Measurements from ENCODE around the gene HUS1. TPM values are rescaled to one million over a fixed set of nuclear protein-coding genes. Genes with fewer than 3 reads are reported as not detected.
A peak's percentile ranks its signal among the peaks of the same experiment; 100 is the strongest.

Gene HUS1
- total and polyA plus RNA-seq, 2 of the 8 experiments (the other 6 are each of a cell fraction or from before 2014, with no cell fraction given), result 15.0 to 33.0 TPM

DNA sequence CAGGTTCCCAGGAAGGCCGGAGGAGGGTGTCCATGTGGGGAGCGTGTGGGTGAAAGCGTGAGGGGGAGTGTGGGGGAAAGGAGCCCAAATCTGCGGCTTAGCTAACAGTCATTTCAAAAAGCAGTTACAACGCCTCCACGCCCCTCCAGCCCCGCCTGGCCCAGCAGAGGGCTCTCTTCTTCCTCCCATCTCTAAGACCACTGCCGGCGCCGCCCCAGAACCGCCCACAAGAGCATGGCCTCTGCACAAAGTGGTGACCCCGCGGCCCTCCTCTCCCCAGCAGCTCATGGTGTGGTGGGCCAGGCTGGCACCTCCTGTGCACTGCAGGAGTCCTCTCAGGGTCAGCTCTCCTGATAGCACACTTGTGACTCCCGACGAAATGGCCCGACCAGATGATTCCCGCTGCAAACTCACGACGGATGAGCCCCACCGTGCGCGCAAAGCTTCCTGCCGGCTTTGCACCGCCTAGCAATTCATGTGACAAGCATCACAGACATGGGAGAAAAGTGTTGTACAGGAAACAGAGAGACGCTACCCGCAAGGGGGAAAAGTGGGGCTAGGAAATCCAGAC is 12.4 kb upstream of the HUS1 start (continued):
- TF ChIP-seq, protein P1, sequence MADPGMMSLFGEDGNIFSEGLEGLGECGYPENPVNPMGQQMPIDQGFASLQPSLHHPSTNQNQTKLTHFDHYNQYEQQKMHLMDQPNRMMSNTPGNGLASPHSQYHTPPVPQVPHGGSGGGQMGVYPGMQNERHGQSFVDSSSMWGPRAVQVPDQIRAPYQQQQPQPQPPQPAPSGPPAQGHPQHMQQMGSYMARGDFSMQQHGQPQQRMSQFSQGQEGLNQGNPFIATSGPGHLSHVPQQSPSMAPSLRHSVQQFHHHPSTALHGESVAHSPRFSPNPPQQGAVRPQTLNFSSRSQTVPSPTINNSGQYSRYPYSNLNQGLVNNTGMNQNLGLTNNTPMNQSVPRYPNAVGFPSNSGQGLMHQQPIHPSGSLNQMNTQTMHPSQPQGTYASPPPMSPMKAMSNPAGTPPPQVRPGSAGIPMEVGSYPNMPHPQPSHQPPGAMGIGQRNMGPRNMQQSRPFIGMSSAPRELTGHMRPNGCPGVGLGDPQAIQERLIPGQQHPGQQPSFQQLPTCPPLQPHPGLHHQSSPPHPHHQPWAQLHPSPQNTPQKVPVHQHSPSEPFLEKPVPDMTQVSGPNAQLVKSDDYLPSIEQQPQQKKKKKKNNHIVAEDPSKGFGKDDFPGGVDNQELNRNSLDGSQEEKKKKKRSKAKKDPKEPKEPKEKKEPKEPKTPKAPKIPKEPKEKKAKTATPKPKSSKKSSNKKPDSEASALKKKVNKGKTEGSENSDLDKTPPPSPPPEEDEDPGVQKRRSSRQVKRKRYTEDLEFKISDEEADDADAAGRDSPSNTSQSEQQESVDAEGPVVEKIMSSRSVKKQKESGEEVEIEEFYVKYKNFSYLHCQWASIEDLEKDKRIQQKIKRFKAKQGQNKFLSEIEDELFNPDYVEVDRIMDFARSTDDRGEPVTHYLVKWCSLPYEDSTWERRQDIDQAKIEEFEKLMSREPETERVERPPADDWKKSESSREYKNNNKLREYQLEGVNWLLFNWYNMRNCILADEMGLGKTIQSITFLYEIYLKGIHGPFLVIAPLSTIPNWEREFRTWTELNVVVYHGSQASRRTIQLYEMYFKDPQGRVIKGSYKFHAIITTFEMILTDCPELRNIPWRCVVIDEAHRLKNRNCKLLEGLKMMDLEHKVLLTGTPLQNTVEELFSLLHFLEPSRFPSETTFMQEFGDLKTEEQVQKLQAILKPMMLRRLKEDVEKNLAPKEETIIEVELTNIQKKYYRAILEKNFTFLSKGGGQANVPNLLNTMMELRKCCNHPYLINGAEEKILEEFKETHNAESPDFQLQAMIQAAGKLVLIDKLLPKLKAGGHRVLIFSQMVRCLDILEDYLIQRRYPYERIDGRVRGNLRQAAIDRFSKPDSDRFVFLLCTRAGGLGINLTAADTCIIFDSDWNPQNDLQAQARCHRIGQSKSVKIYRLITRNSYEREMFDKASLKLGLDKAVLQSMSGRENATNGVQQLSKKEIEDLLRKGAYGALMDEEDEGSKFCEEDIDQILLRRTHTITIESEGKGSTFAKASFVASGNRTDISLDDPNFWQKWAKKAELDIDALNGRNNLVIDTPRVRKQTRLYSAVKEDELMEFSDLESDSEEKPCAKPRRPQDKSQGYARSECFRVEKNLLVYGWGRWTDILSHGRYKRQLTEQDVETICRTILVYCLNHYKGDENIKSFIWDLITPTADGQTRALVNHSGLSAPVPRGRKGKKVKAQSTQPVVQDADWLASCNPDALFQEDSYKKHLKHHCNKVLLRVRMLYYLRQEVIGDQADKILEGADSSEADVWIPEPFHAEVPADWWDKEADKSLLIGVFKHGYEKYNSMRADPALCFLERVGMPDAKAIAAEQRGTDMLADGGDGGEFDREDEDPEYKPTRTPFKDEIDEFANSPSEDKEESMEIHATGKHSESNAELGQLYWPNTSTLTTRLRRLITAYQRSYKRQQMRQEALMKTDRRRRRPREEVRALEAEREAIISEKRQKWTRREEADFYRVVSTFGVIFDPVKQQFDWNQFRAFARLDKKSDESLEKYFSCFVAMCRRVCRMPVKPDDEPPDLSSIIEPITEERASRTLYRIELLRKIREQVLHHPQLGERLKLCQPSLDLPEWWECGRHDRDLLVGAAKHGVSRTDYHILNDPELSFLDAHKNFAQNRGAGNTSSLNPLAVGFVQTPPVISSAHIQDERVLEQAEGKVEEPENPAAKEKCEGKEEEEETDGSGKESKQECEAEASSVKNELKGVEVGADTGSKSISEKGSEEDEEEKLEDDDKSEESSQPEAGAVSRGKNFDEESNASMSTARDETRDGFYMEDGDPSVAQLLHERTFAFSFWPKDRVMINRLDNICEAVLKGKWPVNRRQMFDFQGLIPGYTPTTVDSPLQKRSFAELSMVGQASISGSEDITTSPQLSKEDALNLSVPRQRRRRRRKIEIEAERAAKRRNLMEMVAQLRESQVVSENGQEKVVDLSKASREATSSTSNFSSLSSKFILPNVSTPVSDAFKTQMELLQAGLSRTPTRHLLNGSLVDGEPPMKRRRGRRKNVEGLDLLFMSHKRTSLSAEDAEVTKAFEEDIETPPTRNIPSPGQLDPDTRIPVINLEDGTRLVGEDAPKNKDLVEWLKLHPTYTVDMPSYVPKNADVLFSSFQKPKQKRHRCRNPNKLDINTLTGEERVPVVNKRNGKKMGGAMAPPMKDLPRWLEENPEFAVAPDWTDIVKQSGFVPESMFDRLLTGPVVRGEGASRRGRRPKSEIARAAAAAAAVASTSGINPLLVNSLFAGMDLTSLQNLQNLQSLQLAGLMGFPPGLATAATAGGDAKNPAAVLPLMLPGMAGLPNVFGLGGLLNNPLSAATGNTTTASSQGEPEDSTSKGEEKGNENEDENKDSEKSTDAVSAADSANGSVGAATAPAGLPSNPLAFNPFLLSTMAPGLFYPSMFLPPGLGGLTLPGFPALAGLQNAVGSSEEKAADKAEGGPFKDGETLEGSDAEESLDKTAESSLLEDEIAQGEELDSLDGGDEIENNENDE (IDR thresholded peaks at IDR 0.05; ENCODE audit: insufficient replicate concordance, low read length), result no peak
- TF ChIP-seq KDM5A (IDR thresholded peaks at IDR 0.05; ENCODE audit: low read length), result no peak
- TF ChIP-seq KDM1A (IDR thresholded peaks at IDR 0.05; ENCODE audit: borderline replicate concordance, low read length), result no peak
- TF ChIP-seq ATF3 (IDR thresholded peaks at IDR 0.05; ENCODE audit: insufficient read depth, low read depth, low read length), result no peak
- no peak for TF ChIP-seq HDAC6 (IDR thresholded peaks at IDR 0.05; ENCODE audit: low read depth, low read length)
- TF ChIP-seq CBX8 (IDR thresholded peaks at IDR 0.05; ENCODE audit: borderline replicate concordance, low read depth, low read length), result no peak
- TF ChIP-seq TAF1 (IDR thresholded peaks at IDR 0.05; ENCODE audit: low read depth, low read length), result peak; percentile 59
- no peak for TF ChIP-seq NANOG (IDR thresholded peaks at IDR 0.05; ENCODE audit: insufficient read depth, low read depth, low read length, poor library complexity, severe bottlenecking)
- no peak for TF ChIP-seq RFX5 (IDR thresholded peaks at IDR 0.05; ENCODE audit: borderline replicate concordance, low read depth, low read length)
- TF ChIP-seq TAF7 (optimal IDR thresholded peaks at IDR 0.05; ENCODE audit: borderline replicate concordance, low read depth, low read length), result no peak
